CD14-positive monocyte (primary cell): Measurements from ENCODE around the gene ODR4. TPM values are rescaled to one million over a fixed set of nuclear protein-coding genes. Genes with fewer than 3 reads are reported as not detected.
A peak's percentile ranks its signal among the peaks of the same experiment; 100 is the strongest.

ENCODE experiments used
- DNase-seq, 3 donors: peaks; one replicate each; pipeline ENCODE4 v3.0.0-alpha.2; 2011 to 2022
- H2AFZ ChIP-seq: 2 replicates; pipeline ENCODE4 v1.6.0; 2012; ENCODE audit warnings: mild to moderate bottlenecking, low read depth, low read length, inconsistent platforms; ENCODE audit not compliant: insufficient read depth, poor library complexity, severe bottlenecking
- H3K27ac ChIP-seq, 2 donors: 1 replicate in 1 of 2; 2 replicates in 1 of 2; pipeline ENCODE4 v1.5.1; 2012 to 2013; ENCODE audit warnings: low read length in 2 of 2, control low read depth in 1 of 2, inconsistent platforms in 1 of 2, low read depth in 1 of 2, mild to moderate bottlenecking in 1 of 2
- H3K27me3 ChIP-seq, 2 donors: one replicate each; pipeline versions ENCODE4 v1.6.0 to v1.6.1; 2011 to 2013; ENCODE audit warnings: low read length in 2 of 2; ENCODE audit not compliant: control insufficient read depth in 2 of 2, insufficient read depth in 2 of 2
- H3K36me3 ChIP-seq, 2 donors: replicated peaks in 1 of 2; 1 replicate in 1 of 2; 2 replicates in 1 of 2; pipeline versions ENCODE4 v1.5.1 to v1.6.1; 2012 to 2013; ENCODE audit warnings: low read length in 2 of 2, control low read depth in 1 of 2, inconsistent platforms in 1 of 2, mild to moderate bottlenecking in 1 of 2; ENCODE audit not compliant: insufficient read depth in 2 of 2, control insufficient read depth in 1 of 2
- H3K4me1 ChIP-seq, 2 donors: 1 replicate in 1 of 2; 2 replicates in 1 of 2; pipeline versions ENCODE4 v1.5.1 to v1.6.1; 2012 to 2013; ENCODE audit warnings: low read length in 2 of 2, control low read depth in 1 of 2, inconsistent platforms in 1 of 2, mild to moderate bottlenecking in 1 of 2, moderate library complexity in 1 of 2; ENCODE audit not compliant: insufficient read depth in 2 of 2, control insufficient read depth in 1 of 2
- H3K4me2 ChIP-seq: replicated peaks from 2 replicates; pipeline ENCODE3; 2012; ENCODE audit warnings: low read length, moderate library complexity, mild to moderate bottlenecking; ENCODE audit not compliant: poor library complexity, severe bottlenecking; ENCODE audit errors: extremely low read depth
- H3K4me3 ChIP-seq, 3 experiments: fragments of 200-600 bp in 1 of 3; sonication (generic) in 1 of 3; replicated peaks in 1 of 3; 1 replicate in 2 of 3; 2 replicates in 1 of 3; pipeline ENCODE4 v1.5.1; 2011 to 2013; ENCODE audit warnings: low read length in 3 of 3, mild to moderate bottlenecking in 3 of 3, control low read depth in 2 of 3, low read depth in 2 of 3, inconsistent platforms in 1 of 3, moderate library complexity in 1 of 3
- H3K79me2 ChIP-seq: 2 replicates; pipeline ENCODE4 v1.6.0; 2012; ENCODE audit warnings: mild to moderate bottlenecking, control low read depth, inconsistent platforms, low read length, moderate library complexity; ENCODE audit not compliant: insufficient read depth
- H3K9ac ChIP-seq: 2 replicates; pipeline ENCODE4 v1.6.0; 2017; ENCODE audit warnings: low read length, mild to moderate bottlenecking; ENCODE audit not compliant: insufficient read depth, poor library complexity, severe bottlenecking
- H3K9me3 ChIP-seq, 2 donors: replicated peaks in 1 of 2; 1 replicate in 1 of 2; 2 replicates in 1 of 2; pipeline versions ENCODE4 v1.5.1 to v1.6.1; 2012 to 2013; ENCODE audit warnings: low read length in 2 of 2, control low read depth in 1 of 2; ENCODE audit not compliant: control insufficient read depth in 1 of 2, insufficient read depth in 1 of 2
- H4K20me1 ChIP-seq: 2 replicates; pipeline ENCODE4 v1.6.0; 2012; ENCODE audit warnings: mild to moderate bottlenecking, low read length, control low read depth, moderate library complexity; ENCODE audit not compliant: insufficient read depth
- H3K27ac Mint-ChIP-seq, 7 donors: one replicate each; pipeline ENCODE4 v1.8.0; 2020; ENCODE audit warnings: mild to moderate bottlenecking in 7 of 7, mixed read lengths in 7 of 7, moderate library complexity in 6 of 7, inconsistent platforms in 2 of 7
- H3K27me3 Mint-ChIP-seq, 3 donors: one replicate each; pipeline ENCODE4 v1.8.0; 2021 to 2022; ENCODE audit warnings: low read depth in 3 of 3, mild to moderate bottlenecking in 3 of 3, mixed read lengths in 3 of 3, moderate library complexity in 3 of 3, inconsistent platforms in 1 of 3
- H3K36me3 Mint-ChIP-seq, 2 donors: one replicate each; pipeline ENCODE4 v1.8.0; 2020; ENCODE audit warnings: mixed read lengths in 2 of 2, inconsistent platforms in 1 of 2, mild to moderate bottlenecking in 1 of 2
- H3K4me1 Mint-ChIP-seq: one replicate; pipeline ENCODE4 v1.8.0; 2020; ENCODE audit warnings: mild to moderate bottlenecking, mixed read lengths
- H3K4me3 Mint-ChIP-seq, 2 donors: one replicate each; pipeline ENCODE4 v1.8.0; 2020; ENCODE audit warnings: mild to moderate bottlenecking in 2 of 2, mixed read lengths in 2 of 2, moderate library complexity in 1 of 2
- H3K9me3 Mint-ChIP-seq, 7 donors: one replicate each; pipeline ENCODE4 v1.8.0; 2020 to 2022; ENCODE audit warnings: mixed read lengths in 7 of 7, mild to moderate bottlenecking in 6 of 7, moderate library complexity in 6 of 7, inconsistent platforms in 2 of 7
- WGBS: methylation state at CpG from one replicate; pipeline ENCODE4 v1.1.5; 2013; ENCODE audit warnings: missing lambda C conversion rate; ENCODE audit not compliant: insufficient coverage; 5-methylcytosine and 5-hydroxymethylcytosine counted together
- intact Hi-C, 2 donors: fragments of 100-400 bp; cut with micrococcal nuclease; formaldehyde crosslinking; loops; one replicate each; pipeline versions ENCODE4 v1.15.0 to v1.15.1; 2023
- polyA plus RNA-seq, 3 donors: library from polyadenylated mRNA; depleted of rRNA in 1 of 3; unstranded in 2 of 3; stranded (reverse) in 1 of 3; fragments of 300-500 nt in 2 of 3; fragments of >200 nt in 1 of 3; fragmentation: Illumina TruSeq in 2 of 3; gene quantifications; 1 replicate in 2 of 3; 2 replicates in 1 of 3; pipeline ENCODE4 v1.2.3, GENCODE V29; 2012 to 2021
- TF ChIP-seq, protein P1 (sequence below): fragments of 200-600 bp; IDR thresholded peaks from one replicate; pipeline ENCODE4 v1.8.0; 2022; ENCODE audit warnings: antibody characterized with exemption, mild to moderate bottlenecking

Gene ODR4
- polyA plus RNA-seq, 3 donors: 6.4 to 10.1 (median 9.7) TPM

DNA sequence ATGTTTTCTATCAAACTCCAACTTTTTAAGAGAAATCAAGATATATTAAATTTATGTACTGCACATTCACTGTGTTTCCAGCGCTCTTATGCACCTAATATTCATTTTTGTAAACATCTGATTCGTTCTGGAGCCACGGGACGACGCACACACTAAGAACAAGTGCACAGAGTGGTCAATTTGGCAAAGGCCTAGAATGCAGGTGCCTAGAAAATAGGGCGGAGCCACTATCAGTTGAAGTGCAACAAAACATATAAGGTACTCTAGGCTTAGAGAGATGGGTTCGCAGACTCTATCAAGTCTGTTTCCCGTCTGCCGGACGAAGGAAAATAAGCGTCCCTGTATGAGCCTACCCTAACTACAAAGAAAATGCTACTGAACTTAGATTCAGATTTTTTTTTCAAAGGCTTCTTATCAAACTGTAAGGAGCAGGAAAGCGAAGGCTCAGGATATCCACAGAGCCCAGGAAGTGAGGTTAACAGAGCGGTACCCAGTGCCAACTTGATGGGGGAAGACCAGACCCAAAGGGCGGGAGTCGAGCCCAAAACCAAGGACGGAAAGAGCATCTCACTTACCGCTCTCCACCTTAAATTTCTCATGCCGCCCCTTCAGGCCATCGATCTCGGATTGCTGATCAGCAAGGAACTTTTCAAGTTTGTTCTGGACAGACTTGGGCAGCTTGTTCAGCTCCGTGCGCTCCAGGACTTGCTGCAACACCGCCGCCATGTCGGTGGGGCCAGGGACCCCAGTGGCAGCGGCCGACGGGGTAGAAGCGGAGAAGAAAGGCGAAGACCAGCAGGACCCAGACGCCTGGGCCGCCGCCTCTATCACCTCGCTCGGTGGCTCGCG lies 1.1 kb upstream of the ODR4 start:
- H3K27ac Mint-ChIP-seq: peak overlapping the region; percentile 98 to 100 (median 99)
- H3K9me3 Mint-ChIP-seq: no peaks in the 10 kb centered on the region
- Histone ChIP-seq H3K79me2 (peaks cover 80% of the 10 kb centered on the region), H4K20me1 (peaks cover 10% of the 10 kb centered on the region), H2AFZ (peak overlapping the region; percentile 90), H3K27ac (peak overlapping the region; percentile 92 to 98), H3K9me3 (no peaks in the 10 kb centered on the region), H3K9ac (peak overlapping the region; percentile 81), H3K4me2 (peak overlapping the region; percentile 86), H3K27me3 (no peaks in the 10 kb centered on the region), H3K4me1 (peaks cover 13 to 27% of the 10 kb centered on the region in 2 donors), H3K4me3 (peak overlapping the region; percentile 70 to 97 (median 89)), H3K36me3 (peaks cover 25 to 32% of the 10 kb centered on the region in 2 donors)
- 0% methylated on average over 27 of the region's 37 CpGs for WGBS
- peak overlapping the region; percentile 95 to 98 for H3K4me3 Mint-ChIP-seq
- TF ChIP-seq, protein P1, sequence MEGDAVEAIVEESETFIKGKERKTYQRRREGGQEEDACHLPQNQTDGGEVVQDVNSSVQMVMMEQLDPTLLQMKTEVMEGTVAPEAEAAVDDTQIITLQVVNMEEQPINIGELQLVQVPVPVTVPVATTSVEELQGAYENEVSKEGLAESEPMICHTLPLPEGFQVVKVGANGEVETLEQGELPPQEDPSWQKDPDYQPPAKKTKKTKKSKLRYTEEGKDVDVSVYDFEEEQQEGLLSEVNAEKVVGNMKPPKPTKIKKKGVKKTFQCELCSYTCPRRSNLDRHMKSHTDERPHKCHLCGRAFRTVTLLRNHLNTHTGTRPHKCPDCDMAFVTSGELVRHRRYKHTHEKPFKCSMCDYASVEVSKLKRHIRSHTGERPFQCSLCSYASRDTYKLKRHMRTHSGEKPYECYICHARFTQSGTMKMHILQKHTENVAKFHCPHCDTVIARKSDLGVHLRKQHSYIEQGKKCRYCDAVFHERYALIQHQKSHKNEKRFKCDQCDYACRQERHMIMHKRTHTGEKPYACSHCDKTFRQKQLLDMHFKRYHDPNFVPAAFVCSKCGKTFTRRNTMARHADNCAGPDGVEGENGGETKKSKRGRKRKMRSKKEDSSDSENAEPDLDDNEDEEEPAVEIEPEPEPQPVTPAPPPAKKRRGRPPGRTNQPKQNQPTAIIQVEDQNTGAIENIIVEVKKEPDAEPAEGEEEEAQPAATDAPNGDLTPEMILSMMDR: no peak
- intact Hi-C loops: loop anchor here in 1 of 2 donors (10.0 kb wide), 1 partner anchor 1220 kb away; the partner anchor contains the start of genes SWT1 and TRMT1L
- peaks cover 29 to 34% of the 10 kb centered on the region in 2 donors for H3K36me3 Mint-ChIP-seq
- H3K27me3 Mint-ChIP-seq: no peaks in the 10 kb centered on the region
- peak; percentile 1 to 4 (median 2) for DNase-seq
- peaks cover 14% of the 10 kb centered on the region for H3K4me1 Mint-ChIP-seq

DNA sequence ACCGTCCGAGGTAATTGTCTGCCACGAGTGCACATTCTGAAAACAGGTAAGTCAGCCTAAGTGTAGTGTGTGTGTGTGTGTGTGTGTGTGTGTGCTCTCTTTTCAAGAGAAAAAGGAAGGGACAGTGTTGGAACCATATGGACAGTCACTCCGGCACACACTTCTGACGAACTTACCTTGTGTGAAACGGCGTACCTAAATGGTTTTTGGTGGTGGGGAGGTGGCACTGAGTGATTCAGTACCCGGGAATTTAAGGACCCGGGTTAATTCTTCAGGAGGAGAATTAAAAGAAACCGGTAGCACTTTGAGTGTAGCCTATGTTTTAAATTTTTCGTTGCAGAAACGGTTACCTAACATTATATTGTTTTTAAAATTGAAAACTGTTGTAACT lies 286 bp downstream of the ODR4 start:
- 0% methylated on average over 9 of the region's 12 CpGs for WGBS
- peaks cover 75% of the 10 kb centered on the region for H3K79me2 ChIP-seq
- peak overlapping the region; percentile 84 for H3K4me2 ChIP-seq

More for the DNA sequence above, 286 bp downstream of the ODR4 start:
- Histone ChIP-seq H3K4me1 (peaks cover 13 to 27% of the 10 kb centered on the region in 2 donors), H4K20me1 (peaks cover 10% of the 10 kb centered on the region), H3K9me3 (no peaks in the 10 kb centered on the region), H3K27ac (peak overlapping the region; percentile 92 to 98), H2AFZ (peak overlapping the region; percentile 90), H3K36me3 (peaks cover 18 to 30% of the 10 kb centered on the region in 2 donors), H3K4me3 (peak overlapping the region; percentile 70 to 97 (median 89)), H3K27me3 (no peaks in the 10 kb centered on the region), H3K9ac (peak overlapping the region; percentile 81)
- no peak for DNase-seq
- intact Hi-C loops: loop anchor here in 1 of 2 donors (10.0 kb wide), 1 partner anchor 1221 kb away; the partner anchor contains the start of genes SWT1 and TRMT1L
- peaks cover 14% of the 10 kb centered on the region for H3K4me1 Mint-ChIP-seq
- H3K27me3 Mint-ChIP-seq: no peaks in the 10 kb centered on the region
- peak overlapping the region; percentile 98 to 100 (median 99) for H3K27ac Mint-ChIP-seq
- H3K9me3 Mint-ChIP-seq: no peaks in the 10 kb centered on the region
- H3K36me3 Mint-ChIP-seq: peaks cover 28 to 34% of the 10 kb centered on the region in 2 donors
- H3K4me3 Mint-ChIP-seq: peak overlapping the region; percentile 95 to 98
- TF ChIP-seq, protein P1: no peak
